B cell (primary cell): ENCODE results near the gene GPR152.

ENCODE experiments used
- CTCF ChIP-seq: fragments of 200-600 bp; IDR thresholded peaks from one replicate; pipeline ENCODE4 v1.8.0; 2022; ENCODE audit warnings: antibody characterized with exemption, mild to moderate bottlenecking
- EZH2 ChIP-seq: IDR thresholded peaks from 2 replicates; pipeline ENCODE4 v1.6.1; 2012; ENCODE audit warnings: borderline replicate concordance, low read depth, mild to moderate bottlenecking, moderate library complexity, low read length; ENCODE audit not compliant: insufficient read depth, poor library complexity, severe bottlenecking

- TF ChIP-seq CTCF (no peak), EZH2 (no peak)
These were observed 2.5 kb upstream of the GPR152 start, which contains the start of gene CABP4 for GRCh38 chr11:67455054-67455453.
